C1 segment of cervical spinal cord (tissue), 14 donors: ENCODE results near the gene TTC21A.

ENCODE experiments used
- DNase-seq, 14 donors: peaks; one replicate each; lab custom pipeline; 2025; lab: John Stamatoyannopoulos, UW

The TTC21A gene

GRCh38 chr3:39097716-39098472 lies 9.6 kb upstream of the TTC21A start:
- no peak for DNase-seq

- no peak for DNase-seq
Measured at GRCh38 chr3:39098473-39099000, 8.9 kb upstream of the TTC21A start.

GRCh38 chr3:39099242-39099641 lies 8.2 kb upstream of the TTC21A start:
- no peak for DNase-seq

GRCh38 chr3:39099738-39100499 lies 7.6 kb upstream of the TTC21A start:
- no peak for DNase-seq

GRCh38 chr3:39100500-39100886 lies 7.0 kb upstream of the TTC21A start:
- no peak for DNase-seq

GRCh38 chr3:39101022-39101689 lies 6.3 kb upstream of the TTC21A start:
- no peak for DNase-seq

GRCh38 chr3:39102504-39103323 lies 4.8 kb upstream of the TTC21A start:
- DNase-seq = no peak

GRCh38 chr3:39103324-39103693 lies 4.2 kb upstream of the TTC21A start:
- no peak for DNase-seq

- DNase-seq = no peak
Measured at GRCh38 chr3:39103791-39104552, 3.5 kb upstream of the TTC21A start.

- DNase-seq = no peak
Measured at GRCh38 chr3:39104961-39105686, 2.4 kb upstream of the TTC21A start.

GRCh38 chr3:39105687-39106063 lies 1.8 kb upstream of the TTC21A start:
- DNase-seq = no peak

GRCh38 chr3:39106281-39106811 lies 1.1 kb upstream of the TTC21A start:
- DNase-seq = no peak

- DNase-seq = peak in 4 of 14 donors; percentile 64 to 79 (median 66)
Measured at GRCh38 chr3:39106851-39107387, 561 bp upstream of the TTC21A start.

GRCh38 chr3:39108200-39108710 lies 775 bp downstream of the TTC21A start:
- no peak for DNase-seq

GRCh38 chr3:39109086-39109485 lies 1.6 kb downstream of the TTC21A start:
- DNase-seq = no peak

- DNase-seq = no peak
Measured at GRCh38 chr3:39110041-39110639, 2.7 kb downstream of the TTC21A start.

- no peak for DNase-seq
Measured at GRCh38 chr3:39112113-39112512, 4.6 kb downstream of the TTC21A start.

- DNase-seq = no peak
Measured at GRCh38 chr3:39112535-39112934, 5.1 kb downstream of the TTC21A start.

GRCh38 chr3:39113291-39113690 lies 5.8 kb downstream of the TTC21A start:
- no peak for DNase-seq
